ENCODE results near the gene SNX8. TPM values are rescaled to one million over a fixed set of nuclear protein-coding genes. Genes with fewer than 3 reads are reported as not detected.

Gene SNX8
- total RNA-seq, 2 donors from 2014 or later, result 10.7 to 29.2 TPM

GRCh38 chr7:2354939-2355704, 40.9 kb upstream of the SNX8 start:
- Histone ChIP-seq H3K4me1 (replicated peaks) (peaks cover 5% of the 10 kb centered on the region), H3K4me3 (peak overlapping the region; percentile 92 to 97), H3K27ac (peak overlapping the region; percentile 99), H3K36me3 (no peaks in the 10 kb centered on the region), H3K27me3 (replicated peaks; ENCODE audit: insufficient read depth) (no peaks in the 10 kb centered on the region), H3K9me3 (no peaks in the 10 kb centered on the region)
- DNase-seq (ENCODE audit: low spot score), result no peak
- intact Hi-C loops (cut with DNase I), result loop anchor here (5.0 to 10.0 kb wide), 2 partner anchors 47 to 780 kb away; partner anchors contain the start of genes CHST12 and PSMG3
- no peak for TF ChIP-seq CTCF (IDR thresholded peaks at IDR 0.05)
- no peak for TF ChIP-seq POLR2AphosphoS5 (IDR thresholded peaks at IDR 0.05)
- no peak for TF ChIP-seq POLR2A (IDR thresholded peaks at IDR 0.05)
- under 1% methylated on average over 55 of the region's 92 CpGs for WGBS

- intact Hi-C loops (cut with DNase I), result loop anchor here (5.0 to 10.0 kb wide), 2 partner anchors 48 to 780 kb away; partner anchors contain the start of genes CHST12 and PSMG3
- DNase-seq (ENCODE audit: low spot score), result peak; percentile 76
- peaks cover 5% of the 10 kb centered on the region for H3K4me1 ChIP-seq (replicated peaks)
These were observed 40.1 kb upstream of the SNX8 start, which contains the start of gene EIF3B for GRCh38 chr7:2354186-2354938. Gene EIF3B, plus strand, starts transcription at chr7:2354827. Its CDS starts 95 bp downstream, at chr7:2354922.

GRCh38 chr7:2353936-2354185, 39.6 kb upstream of the SNX8 start:
- TF ChIP-seq CTCF (IDR thresholded peaks at IDR 0.05), result no peak
- peak; percentile 69 for TF ChIP-seq POLR2AphosphoS5 (IDR thresholded peaks at IDR 0.05)
- Histone ChIP-seq H3K27me3 (replicated peaks; ENCODE audit: insufficient read depth) (no peaks in the 10 kb centered on the region), H3K27ac (peak overlapping the region; percentile 99), H3K4me1 (replicated peaks) (peaks cover 5% of the 10 kb centered on the region), H3K4me3 (peak overlapping the region; percentile 92 to 97), H3K36me3 (no peaks in the 10 kb centered on the region), H3K9me3 (no peaks in the 10 kb centered on the region)
- WGBS, result under 1% methylated on average over 23 of the region's 26 CpGs
- DNase-seq (ENCODE audit: low spot score), result peak; percentile 85
- intact Hi-C loops (cut with DNase I), result loop anchor here (5.0 to 10.0 kb wide), 2 partner anchors 48 to 779 kb away; partner anchors contain the start of genes CHST12 and PSMG3

More at GRCh38 chr7:2354186-2354938, 40.1 kb upstream of the SNX8 start, which contains the start of gene EIF3B:
- under 1% methylated on average over 38 of the region's 55 CpGs for WGBS
- H3K9me3 ChIP-seq, result no peaks in the 10 kb centered on the region
- peak within 1 kb of the TSS; percentile 99 for H3K27ac ChIP-seq
- H3K4me3 ChIP-seq, result peak within 1 kb of the TSS; percentile 92 to 97
- H3K36me3 ChIP-seq, result no peaks in the 10 kb centered on the region
- no peaks in the 10 kb centered on the region for H3K27me3 ChIP-seq (replicated peaks; ENCODE audit: insufficient read depth)
- TF ChIP-seq CTCF (IDR thresholded peaks at IDR 0.05) (peak in 2 of 4 experiments; percentile 12 to 29), POLR2A (IDR thresholded peaks at IDR 0.05) (peak; percentile 24), POLR2AphosphoS5 (IDR thresholded peaks at IDR 0.05) (peak; percentile 79)

- no peak for TF ChIP-seq POLR2A (IDR thresholded peaks at IDR 0.05)
- TF ChIP-seq POLR2AphosphoS5 (IDR thresholded peaks at IDR 0.05), result no peak
- no peak for TF ChIP-seq CTCF (IDR thresholded peaks at IDR 0.05)
- Histone ChIP-seq H3K4me1 (replicated peaks) (peaks cover 5% of the 10 kb centered on the region), H3K9me3 (no peaks in the 10 kb centered on the region), H3K27me3 (replicated peaks; ENCODE audit: insufficient read depth) (no peaks in the 10 kb centered on the region), H3K4me3 (peak overlapping the region; percentile 92 to 97), H3K36me3 (no peaks in the 10 kb centered on the region), H3K27ac (peak overlapping the region; percentile 99)
- DNase-seq (ENCODE audit: low spot score), result no peak
- WGBS, result 51% methylated on average over 22 of the region's 22 CpGs
- intact Hi-C loops (cut with DNase I), result loop anchor here (5.0 to 10.0 kb wide), 2 partner anchors 49 to 779 kb away; partner anchors contain the start of genes CHST12 and PSMG3
These were observed 39.1 kb upstream of the SNX8 start for GRCh38 chr7:2353113-2353935.

Data from prostate gland (tissue), 2 donors.